Measurements from ENCODE around the gene TBX2. TPM values are rescaled to one million over a fixed set of nuclear protein-coding genes. Genes with fewer than 3 reads are reported as not detected.
A peak's percentile ranks its signal among the peaks of the same experiment; 100 is the strongest.

Gene TBX2
- total and polyA plus RNA-seq, 2 of the 13 experiments (the other 11 are each of a cell fraction or from before 2014, with no cell fraction given): 2.8 to 15.3 TPM

GRCh38 chr17:61399131-61400065 is at the start of gene TBX2 (continued):
- TF ChIP-seq ZBTB42 (CRISPR knock-in tag; IDR thresholded peaks at IDR 0.05) (0 out of 2 replicates have a peak, but pooled peaks have one; percentile 46), FOXK1 (CRISPR knock-in tag; IDR thresholded peaks at IDR 0.05; ENCODE audit: borderline replicate concordance, low read depth) (no peak), TOE1 (CRISPR knock-in tag; IDR thresholded peaks at IDR 0.05) (0 out of 2 replicates have a peak, but pooled peaks have one; percentile 26), THAP11 (CRISPR knock-in tag; IDR thresholded peaks at IDR 0.05) (peak; percentile 14; the same call in 1 of the 2 replicates), ZBTB33 (CRISPR knock-in tag; IDR thresholded peaks at IDR 0.05) (no peak), ZNF607 (CRISPR knock-in tag; IDR thresholded peaks at IDR 0.05; ENCODE audit: borderline replicate concordance) (peak; percentile 81), DMTF1 (CRISPR knock-in tag; IDR thresholded peaks at IDR 0.05) (no peak), ZNF142 (CRISPR knock-in tag; IDR thresholded peaks at IDR 0.05) (peak; percentile 93), ATM (IDR thresholded peaks at IDR 0.05; ENCODE audit: borderline replicate concordance) (no peak), NR2C2 (CRISPR knock-in tag; IDR thresholded peaks at IDR 0.05; ENCODE audit: borderline replicate concordance) (peak; percentile 26; the same call in 1 of the 2 replicates), ZNF317 (CRISPR knock-in tag; IDR thresholded peaks at IDR 0.05) (no peak), ZNF746 (CRISPR knock-in tag; IDR thresholded peaks at IDR 0.05) (peak; percentile 48; the same call in 1 of the 2 replicates), ZNF224 (CRISPR knock-in tag; IDR thresholded peaks at IDR 0.05) (no peak), E2F5 (CRISPR knock-in tag; conservative IDR thresholded peaks at IDR 0.05) (peak; percentile 63; the same call in 1 of the 2 replicates), ZBTB3 (CRISPR knock-in tag; IDR thresholded peaks at IDR 0.05; ENCODE audit: borderline replicate concordance, low read depth) (0 out of 2 replicates have a peak, but pooled peaks have one; percentile 17), CC2D1A (CRISPR knock-in tag; IDR thresholded peaks at IDR 0.05) (no peak), NRL (CRISPR knock-in tag; IDR thresholded peaks at IDR 0.05; ENCODE audit: borderline replicate concordance) (peak; percentile 61; the same call in 1 of the 2 replicates)
